GM19240 (cell line): Measurements from ENCODE around the gene CLDN18.

Experiments
- DNase-seq: peaks from one replicate; pipeline ENCODE4 v3.0.0; 2011; ENCODE audit warnings: low spot score; ENCODE audit not compliant: insufficient read length

Gene CLDN18

GRCh38 chr3:138009476-138010272 is at the start of gene CLDN18:
CLDN18 (plus strand) TSS chr3:138010165; CDS start chr3:138010226, 61 bp downstream.
- no peak for DNase-seq

GRCh38 chr3:137962251-137962650 is 47.7 kb upstream of the CLDN18 start:
- DNase-seq: no peak

- DNase-seq: no peak
Measured at GRCh38 chr3:137963463-137963862, 46.5 kb upstream of the CLDN18 start.

GRCh38 chr3:137970914-137971831 is 38.8 kb upstream of the CLDN18 start:
- peak; percentile 49 for DNase-seq

- DNase-seq: no peak
Measured at GRCh38 chr3:137972396-137972795, 37.6 kb upstream of the CLDN18 start.

- DNase-seq: no peak
Measured at GRCh38 chr3:137978328-137978727, 31.6 kb upstream of the CLDN18 start.

- DNase-seq: no peak
Measured at GRCh38 chr3:137987723-137988122, 22.2 kb upstream of the CLDN18 start.

- peak; percentile 59 for DNase-seq
Measured at GRCh38 chr3:137988152-137988551, 21.8 kb upstream of the CLDN18 start.

- DNase-seq: peak; percentile 23
Measured at GRCh38 chr3:137988982-137989381, 21.0 kb upstream of the CLDN18 start.

GRCh38 chr3:137990427-137990826 is 19.5 kb upstream of the CLDN18 start:
- DNase-seq: no peak

GRCh38 chr3:137992592-137992991 is 17.4 kb upstream of the CLDN18 start:
- DNase-seq: no peak

GRCh38 chr3:137998121-137999042 is 11.6 kb upstream of the CLDN18 start:
- no peak for DNase-seq

- DNase-seq: no peak
Measured at GRCh38 chr3:138003069-138003468, 6.9 kb upstream of the CLDN18 start.

GRCh38 chr3:138005627-138006026 is 4.3 kb upstream of the CLDN18 start:
- no peak for DNase-seq

- DNase-seq: no peak
Measured at GRCh38 chr3:138007898-138008297, 2.1 kb upstream of the CLDN18 start.

- DNase-seq: no peak
Measured at GRCh38 chr3:138010273-138010590, 267 bp downstream of the CLDN18 start.

- DNase-seq: no peak
Measured at GRCh38 chr3:138011722-138012121, 1.8 kb downstream of the CLDN18 start.

- DNase-seq: no peak
Measured at GRCh38 chr3:138012526-138012925, 2.6 kb downstream of the CLDN18 start.

- no peak for DNase-seq
Measured at GRCh38 chr3:138016065-138016464, 6.1 kb downstream of the CLDN18 start.

- DNase-seq: no peak
Measured at GRCh38 chr3:138019281-138020069, 9.5 kb downstream of the CLDN18 start.

- no peak for DNase-seq
Measured at GRCh38 chr3:138023754-138024153, 13.8 kb downstream of the CLDN18 start.
